ENCODE results near the gene LMF1. TPM values are rescaled to one million over a fixed set of nuclear protein-coding genes. Genes with fewer than 3 reads are reported as not detected.

Gene LMF1
- polyA plus RNA-seq, 1 experiment, result 28.9 TPM

DNA sequence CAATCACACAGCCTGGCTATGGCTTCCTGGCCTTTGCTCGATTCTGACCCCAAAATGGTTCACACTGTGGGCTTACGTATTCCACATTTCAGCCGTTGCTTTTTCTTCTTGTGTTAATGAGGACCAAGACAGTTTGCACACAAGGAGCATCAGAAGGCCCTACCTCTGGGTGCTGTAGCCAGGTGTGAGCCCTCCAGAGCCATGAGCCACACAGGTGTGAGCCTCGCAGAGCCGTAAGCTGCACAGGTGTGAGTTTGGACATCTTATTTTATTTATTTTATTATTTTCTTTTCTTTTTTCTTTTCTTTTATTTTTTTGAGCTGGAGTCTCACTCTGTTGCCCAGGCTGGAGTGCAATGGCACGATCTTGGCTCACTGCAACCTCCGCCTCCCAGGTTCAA, 70.6 kb downstream of the LMF1 start:
- no peak for DNase-seq (ENCODE audit: low read depth)
- H3K27me3 ChIP-seq (ENCODE audit: control insufficient read depth, insufficient read depth, low read length), result no peaks in the 10 kb centered on the region
- TF ChIP-seq, protein P1, sequence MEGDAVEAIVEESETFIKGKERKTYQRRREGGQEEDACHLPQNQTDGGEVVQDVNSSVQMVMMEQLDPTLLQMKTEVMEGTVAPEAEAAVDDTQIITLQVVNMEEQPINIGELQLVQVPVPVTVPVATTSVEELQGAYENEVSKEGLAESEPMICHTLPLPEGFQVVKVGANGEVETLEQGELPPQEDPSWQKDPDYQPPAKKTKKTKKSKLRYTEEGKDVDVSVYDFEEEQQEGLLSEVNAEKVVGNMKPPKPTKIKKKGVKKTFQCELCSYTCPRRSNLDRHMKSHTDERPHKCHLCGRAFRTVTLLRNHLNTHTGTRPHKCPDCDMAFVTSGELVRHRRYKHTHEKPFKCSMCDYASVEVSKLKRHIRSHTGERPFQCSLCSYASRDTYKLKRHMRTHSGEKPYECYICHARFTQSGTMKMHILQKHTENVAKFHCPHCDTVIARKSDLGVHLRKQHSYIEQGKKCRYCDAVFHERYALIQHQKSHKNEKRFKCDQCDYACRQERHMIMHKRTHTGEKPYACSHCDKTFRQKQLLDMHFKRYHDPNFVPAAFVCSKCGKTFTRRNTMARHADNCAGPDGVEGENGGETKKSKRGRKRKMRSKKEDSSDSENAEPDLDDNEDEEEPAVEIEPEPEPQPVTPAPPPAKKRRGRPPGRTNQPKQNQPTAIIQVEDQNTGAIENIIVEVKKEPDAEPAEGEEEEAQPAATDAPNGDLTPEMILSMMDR (IDR thresholded peaks at IDR 0.05; ENCODE audit: insufficient read depth, low read depth, low read length), result no peak
- H3K36me3 ChIP-seq (ENCODE audit: control insufficient read depth, insufficient read depth, low read length), result no peaks in the 10 kb centered on the region
- ChIA-PET POLR2A (no interaction called here), CTCF (no interaction called here)
- H3K4me3 ChIP-seq (ENCODE audit: low read depth, low read length), result no peak overlapping the region

DNA sequence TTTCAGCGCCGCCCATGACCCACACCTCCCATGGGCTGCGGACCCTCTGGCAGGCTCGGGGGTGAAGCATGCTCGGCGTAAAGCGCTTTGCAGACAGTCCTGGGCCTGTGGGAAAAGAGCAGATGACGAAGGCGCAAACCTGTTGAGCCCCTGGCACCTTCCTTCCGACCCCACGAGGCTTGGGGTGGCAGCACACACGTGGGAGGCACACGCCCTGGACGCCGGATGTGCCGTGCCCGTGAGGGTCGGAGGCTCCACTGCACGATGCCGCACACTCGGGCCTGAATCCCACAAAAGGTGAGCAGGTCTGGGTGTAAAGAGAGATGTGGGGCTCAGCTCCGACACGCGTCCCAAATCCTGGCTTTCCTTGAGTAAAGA, 71.1 kb downstream of the LMF1 start:
- CTCF ChIA-PET, result no interaction called here
- TF ChIP-seq, protein P1 (IDR thresholded peaks at IDR 0.05; ENCODE audit: insufficient read depth, low read depth, low read length), result no peak
- no peaks in the 10 kb centered on the region for H3K27me3 ChIP-seq (ENCODE audit: control insufficient read depth, insufficient read depth, low read length)
- H3K36me3 ChIP-seq (ENCODE audit: control insufficient read depth, insufficient read depth, low read length), result no peaks in the 10 kb centered on the region
- POLR2A ChIA-PET, result no interaction called here
- DNase-seq (ENCODE audit: low read depth), result no peak
- H3K4me3 ChIP-seq (ENCODE audit: low read depth, low read length), result no peak overlapping the region

DNA sequence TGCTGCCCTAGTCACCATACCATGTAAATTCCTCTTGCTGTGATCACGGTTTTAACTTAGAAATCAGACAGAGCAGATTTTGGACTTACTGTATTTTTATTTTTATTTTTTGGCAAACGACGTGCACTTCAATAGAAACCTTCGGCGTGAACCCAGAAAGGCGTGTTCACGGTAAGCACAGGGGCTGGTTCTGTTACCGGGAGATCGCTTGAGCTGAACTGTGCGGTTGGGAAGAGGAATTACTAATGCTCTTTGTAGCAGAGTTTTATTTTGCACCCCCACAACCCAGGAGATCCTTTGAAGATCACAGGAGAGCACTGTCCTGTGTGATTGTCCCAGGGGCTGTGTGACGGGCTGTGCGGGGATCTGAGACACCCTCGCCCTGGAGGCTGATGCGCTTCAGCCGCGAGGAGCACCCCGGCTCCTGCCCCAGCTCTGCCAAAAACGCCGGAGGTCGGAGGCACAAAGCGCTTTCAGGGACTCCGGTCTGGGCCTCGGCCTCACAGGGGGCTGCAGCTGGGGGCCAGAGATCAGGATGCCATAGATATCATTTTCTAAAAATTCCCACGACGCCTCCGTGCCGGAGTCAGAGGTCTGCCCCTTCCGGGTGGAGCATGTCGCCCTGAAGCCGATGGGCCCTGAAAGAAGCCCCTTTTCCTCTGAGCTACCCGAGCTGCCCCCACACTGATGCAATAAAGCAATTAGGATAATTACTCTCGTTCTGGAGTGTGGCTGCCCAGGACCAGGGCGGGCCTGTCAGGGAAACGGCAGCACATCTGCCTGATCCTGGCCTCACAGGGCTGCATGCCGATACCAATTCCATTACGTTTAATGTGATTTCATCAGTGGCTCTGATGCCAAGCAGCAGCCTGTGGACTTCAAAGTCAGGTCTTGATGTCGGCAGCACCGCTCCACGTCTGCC, 71.8 kb downstream of the LMF1 start:
- CTCF ChIA-PET, result no interaction called here
- TF ChIP-seq, protein P1 (IDR thresholded peaks at IDR 0.05; ENCODE audit: insufficient read depth, low read depth, low read length), result no peak
- no peak overlapping the region for H3K4me3 ChIP-seq (ENCODE audit: low read depth, low read length)
- POLR2A ChIA-PET, result no interaction called here
- H3K27me3 ChIP-seq (ENCODE audit: control insufficient read depth, insufficient read depth, low read length), result no peaks in the 10 kb centered on the region
- DNase-seq (ENCODE audit: low read depth), result no peak
- no peaks in the 10 kb centered on the region for H3K36me3 ChIP-seq (ENCODE audit: control insufficient read depth, insufficient read depth, low read length)

DNA sequence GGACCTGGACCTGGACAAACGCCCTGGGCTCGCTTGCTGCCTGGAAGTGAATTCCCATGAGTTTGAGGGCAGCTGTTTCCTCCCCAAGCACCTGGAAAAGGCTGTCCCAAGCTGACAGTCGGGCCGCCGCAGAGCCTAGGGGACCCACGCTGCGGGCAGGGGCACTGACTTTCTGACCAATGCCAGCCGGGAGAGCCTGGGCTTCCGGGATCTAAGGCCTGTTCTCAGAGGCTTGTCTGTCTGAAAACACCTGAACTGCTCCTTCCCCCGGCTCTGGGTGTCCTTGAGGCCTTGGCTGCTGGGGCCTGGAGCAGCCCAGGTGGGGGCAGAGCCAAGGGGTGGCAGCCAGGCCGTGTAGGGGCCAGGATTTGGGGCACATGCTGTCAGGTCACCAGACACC, 72.6 kb downstream of the LMF1 start:
- H3K36me3 ChIP-seq (ENCODE audit: control insufficient read depth, insufficient read depth, low read length), result no peaks in the 10 kb centered on the region
- no peak overlapping the region for H3K4me3 ChIP-seq (ENCODE audit: low read depth, low read length)
- ChIA-PET CTCF (interaction anchor here (0.6 kb wide), 1 partner anchor 103 kb away, joined by 3 read pairs; no protein-coding TSS in a partner anchor), POLR2A (no interaction called here)
- DNase-seq (ENCODE audit: low read depth), result no peak
- H3K27me3 ChIP-seq (ENCODE audit: control insufficient read depth, insufficient read depth, low read length), result no peaks in the 10 kb centered on the region
- TF ChIP-seq, protein P1 (IDR thresholded peaks at IDR 0.05; ENCODE audit: insufficient read depth, low read depth, low read length), result no peak

DNA sequence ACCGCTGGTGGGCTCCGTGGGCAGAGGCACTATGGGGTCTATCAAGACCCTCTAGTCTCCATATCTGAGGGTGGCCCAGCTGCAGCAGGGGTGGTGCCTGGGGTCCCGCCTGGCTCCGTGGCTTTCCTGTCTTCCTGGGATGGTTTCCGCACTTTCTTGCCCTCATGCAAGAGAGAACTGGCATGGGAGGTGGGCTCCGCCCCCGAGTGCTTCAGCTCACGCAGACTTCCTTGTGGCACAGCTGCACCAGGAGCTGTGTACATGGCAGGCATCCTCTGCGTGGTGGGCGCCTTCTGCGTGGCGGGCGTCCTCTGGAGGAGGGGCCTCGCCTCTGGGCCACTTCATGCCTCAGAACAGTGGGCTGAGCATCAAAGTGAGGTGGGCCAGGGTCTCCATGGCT, 73.1 kb downstream of the LMF1 start:
- Histone ChIP-seq H3K4me3 (ENCODE audit: low read depth, low read length) (no peak overlapping the region), H3K27me3 (ENCODE audit: control insufficient read depth, insufficient read depth, low read length) (no peaks in the 10 kb centered on the region), H3K36me3 (ENCODE audit: control insufficient read depth, insufficient read depth, low read length) (no peaks in the 10 kb centered on the region)
- ChIA-PET CTCF (interaction anchor here (0.6 kb wide), 1 partner anchor 103 kb away, joined by 3 read pairs; no protein-coding TSS in a partner anchor), POLR2A (no interaction called here)
- no peak for DNase-seq (ENCODE audit: low read depth)
- TF ChIP-seq, protein P1 (IDR thresholded peaks at IDR 0.05; ENCODE audit: insufficient read depth, low read depth, low read length), result no peak

All from BJ (cell line).